HepG2 (cell line): Measurements from ENCODE around the gene TRIM8. TPM values are rescaled to one million over a fixed set of nuclear protein-coding genes. Genes with fewer than 3 reads are reported as not detected.

Experiments
- CBX1 ChIP-seq: IDR thresholded peaks from one replicate; pipeline ENCODE4 v1.6.1; 2016; ENCODE audit warnings: antibody characterized with exemption, low read depth
- IRF1 ChIP-seq: sonication (generic); formaldehyde crosslinking; IDR thresholded peaks from 2 replicates; pipeline ENCODE4 v1.4.0; 2020; ENCODE audit warnings: low read depth, mild to moderate bottlenecking, missing genetic modification reagents
- SNAPC4 ChIP-seq: sonication (generic); formaldehyde crosslinking; IDR thresholded peaks from 2 replicates; pipeline ENCODE4 v1.4.0; 2020; ENCODE audit warnings: mild to moderate bottlenecking, missing genetic modification reagents
- ZHX2 ChIP-seq, 2 experiments: sonication (generic) in 1 of 2; formaldehyde crosslinking in 1 of 2; IDR thresholded peaks; 2 replicates each; pipeline versions ENCODE4 v1.6.1 to v1.9.0; 2014 to 2022; ENCODE audit warnings: antibody characterized with exemption in 1 of 2, borderline replicate concordance in 1 of 2, inconsistent platforms in 1 of 2, low read depth in 1 of 2, missing genetic modification reagents in 1 of 2
- ZKSCAN8 ChIP-seq: IDR thresholded peaks from 2 replicates; pipeline ENCODE4 v1.6.1; 2016; ENCODE audit warnings: borderline replicate concordance, missing genetic modification reagents, missing compliant biosample characterization
- ZNF503 ChIP-seq: sonication (generic); formaldehyde crosslinking; IDR thresholded peaks from 2 replicates; pipeline ENCODE4 v1.4.0; 2020; ENCODE audit warnings: missing genetic modification reagents
- ZNF678 ChIP-seq: sonication (generic); formaldehyde crosslinking; IDR thresholded peaks from 2 replicates; pipeline ENCODE4 v1.4.0; 2020; ENCODE audit warnings: mild to moderate bottlenecking, missing genetic modification reagents
- polyA plus RNA-seq, 8 experiments: library from polyadenylated mRNA; depleted of rRNA in 3 of 8; stranded (reverse) in 7 of 8; unstranded in 1 of 8; fragments of >200 nt; fragmentation: Illumina TruSeq in 4 of 8; extraction: Trizol in 4 of 8; gene quantifications; 2 replicates each; pipeline versions ENCODE4 v1.2.1 to v1.2.3, GENCODE V29; 2011 to 2016; ENCODE audit warnings: low read depth in 4 of 8, missing spikeins in 1 of 8, mixed read lengths in 1 of 8; ENCODE audit not compliant: insufficient read depth in 1 of 8
- total RNA-seq, 5 experiments: library from RNA; depleted of rRNA; stranded (reverse); fragments of >200 nt; fragmentation: Illumina TruSeq; extraction: Trizol; gene quantifications; 2 replicates each; pipeline ENCODE4 v1.2.3, GENCODE V29; 2016; ENCODE audit warnings: low read depth in 1 of 5
- TF ChIP-seq, protein P1 (sequence below): sonication (generic); formaldehyde crosslinking; IDR thresholded peaks from 2 replicates; pipeline ENCODE4 v1.4.0; 2020; ENCODE audit warnings: missing genetic modification reagents, borderline replicate concordance

Gene TRIM8
- total and polyA plus RNA-seq, 2 of the 13 experiments (the other 11 are each of a cell fraction or from before 2014, with no cell fraction given), result 38.9 to 66.5 TPM

DNA sequence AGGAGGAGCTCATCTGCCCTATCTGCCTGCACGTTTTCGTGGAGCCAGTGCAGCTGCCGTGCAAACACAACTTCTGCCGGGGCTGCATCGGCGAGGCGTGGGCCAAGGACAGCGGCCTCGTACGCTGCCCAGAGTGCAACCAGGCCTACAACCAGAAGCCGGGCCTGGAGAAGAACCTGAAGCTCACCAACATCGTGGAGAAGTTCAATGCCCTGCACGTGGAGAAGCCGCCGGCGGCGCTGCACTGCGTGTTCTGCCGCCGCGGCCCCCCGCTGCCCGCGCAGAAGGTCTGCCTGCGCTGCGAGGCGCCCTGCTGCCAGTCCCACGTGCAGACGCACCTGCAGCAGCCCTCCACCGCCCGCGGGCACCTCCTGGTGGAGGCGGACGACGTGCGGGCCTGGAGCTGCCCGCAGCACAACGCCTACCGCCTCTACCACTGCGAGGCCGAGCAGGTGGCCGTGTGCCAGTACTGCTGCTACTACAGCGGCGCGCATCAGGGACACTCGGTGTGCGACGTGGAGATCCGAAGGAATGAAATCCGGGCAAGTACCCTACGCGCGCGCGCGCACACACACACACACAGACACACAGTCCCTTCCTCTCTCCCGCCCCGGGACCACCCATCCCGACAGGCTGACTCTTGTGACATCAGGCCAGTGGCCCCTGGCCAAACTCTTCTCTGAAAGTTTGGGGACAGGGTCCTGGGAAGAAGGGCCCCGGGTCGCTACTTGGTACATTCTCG lies 538 bp downstream of the TRIM8 start (continued):
- TF ChIP-seq, protein P1, sequence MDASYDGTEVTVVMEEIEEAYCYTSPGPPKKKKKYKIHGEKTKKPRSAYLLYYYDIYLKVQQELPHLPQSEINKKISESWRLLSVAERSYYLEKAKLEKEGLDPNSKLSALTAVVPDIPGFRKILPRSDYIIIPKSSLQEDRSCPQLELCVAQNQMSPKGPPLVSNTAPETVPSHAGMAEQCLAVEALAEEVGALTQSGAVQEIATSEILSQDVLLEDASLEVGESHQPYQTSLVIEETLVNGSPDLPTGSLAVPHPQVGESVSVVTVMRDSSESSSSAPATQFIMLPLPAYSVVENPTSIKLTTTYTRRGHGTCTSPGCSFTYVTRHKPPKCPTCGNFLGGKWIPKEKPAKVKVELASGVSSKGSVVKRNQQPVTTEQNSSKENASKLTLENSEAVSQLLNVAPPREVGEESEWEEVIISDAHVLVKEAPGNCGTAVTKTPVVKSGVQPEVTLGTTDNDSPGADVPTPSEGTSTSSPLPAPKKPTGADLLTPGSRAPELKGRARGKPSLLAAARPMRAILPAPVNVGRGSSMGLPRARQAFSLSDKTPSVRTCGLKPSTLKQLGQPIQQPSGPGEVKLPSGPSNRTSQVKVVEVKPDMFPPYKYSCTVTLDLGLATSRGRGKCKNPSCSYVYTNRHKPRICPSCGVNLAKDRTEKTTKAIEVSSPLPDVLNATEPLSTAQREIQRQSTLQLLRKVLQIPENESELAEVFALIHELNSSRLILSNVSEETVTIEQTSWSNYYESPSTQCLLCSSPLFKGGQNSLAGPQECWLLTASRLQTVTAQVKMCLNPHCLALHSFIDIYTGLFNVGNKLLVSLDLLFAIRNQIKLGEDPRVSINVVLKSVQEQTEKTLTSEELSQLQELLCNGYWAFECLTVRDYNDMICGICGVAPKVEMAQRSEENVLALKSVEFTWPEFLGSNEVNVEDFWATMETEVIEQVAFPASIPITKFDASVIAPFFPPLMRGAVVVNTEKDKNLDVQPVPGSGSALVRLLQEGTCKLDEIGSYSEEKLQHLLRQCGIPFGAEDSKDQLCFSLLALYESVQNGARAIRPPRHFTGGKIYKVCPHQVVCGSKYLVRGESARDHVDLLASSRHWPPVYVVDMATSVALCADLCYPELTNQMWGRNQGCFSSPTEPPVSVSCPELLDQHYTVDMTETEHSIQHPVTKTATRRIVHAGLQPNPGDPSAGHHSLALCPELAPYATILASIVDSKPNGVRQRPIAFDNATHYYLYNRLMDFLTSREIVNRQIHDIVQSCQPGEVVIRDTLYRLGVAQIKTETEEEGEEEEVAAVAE (CRISPR knock-in tag), result peak; percentile 78; the same call in 1 of the 2 replicates
- TF ChIP-seq IRF1 (CRISPR knock-in tag), result peak; percentile 89
- TF ChIP-seq ZHX2 (IDR thresholded peaks at IDR 0.05; ENCODE audit: low read depth), result no peak
- TF ChIP-seq ZHX2 (CRISPR knock-in tag; IDR thresholded peaks at IDR 0.05; ENCODE audit: borderline replicate concordance), result peak; percentile 67; the same call in 1 of the 2 replicates
- no peak for TF ChIP-seq ZKSCAN8
- peak; percentile 90 for TF ChIP-seq ZNF678
- TF ChIP-seq ZNF503 (CRISPR knock-in tag), result peak; percentile 50
- peak; percentile 58 for TF ChIP-seq CBX1
- no peak for TF ChIP-seq SNAPC4
